ENCODE data around the gene ZDHHC8.

ZDHHC8 gene

DNA sequence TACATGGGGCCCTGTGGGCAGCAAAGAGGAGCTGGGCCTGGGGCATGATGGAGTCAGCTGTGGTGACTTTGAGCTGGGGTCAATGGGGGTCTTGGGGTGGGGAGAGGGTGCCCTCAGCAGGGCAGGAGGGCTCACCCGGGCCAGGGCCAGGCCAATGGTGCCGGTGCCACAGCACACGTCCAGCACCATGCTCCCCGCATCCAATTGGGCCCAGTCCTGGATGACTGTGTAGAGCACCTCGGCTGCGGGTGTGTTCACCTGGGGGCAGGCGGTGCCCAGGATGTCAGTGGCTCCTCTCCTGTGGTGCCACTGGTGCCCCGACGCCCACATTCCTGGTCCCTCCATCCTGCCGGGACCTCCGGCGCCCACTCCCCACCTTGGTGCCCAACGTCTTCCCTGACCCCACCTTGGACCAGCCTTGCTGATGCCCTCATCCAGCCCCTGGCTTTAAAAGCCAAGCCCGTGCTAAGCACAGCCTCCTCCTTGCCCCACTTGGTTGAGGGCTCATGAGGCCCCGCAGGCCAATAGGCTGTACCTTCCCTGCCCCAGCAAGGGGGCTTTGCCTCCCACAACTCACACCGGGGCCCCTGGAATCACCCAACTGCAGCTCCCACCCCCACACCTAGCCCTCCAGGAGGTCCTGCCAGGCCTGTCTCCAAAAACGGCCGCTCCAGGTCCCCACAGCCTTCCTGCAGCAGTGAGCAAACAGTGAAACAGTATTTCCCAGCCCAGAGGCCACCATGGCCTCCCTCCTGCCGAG is 17.9 kb upstream of the ZDHHC8 start:
- in situ Hi-C loops (cut with MboI; ENCODE audit: low sequenced_read_pairs) = no loop called here

DNA sequence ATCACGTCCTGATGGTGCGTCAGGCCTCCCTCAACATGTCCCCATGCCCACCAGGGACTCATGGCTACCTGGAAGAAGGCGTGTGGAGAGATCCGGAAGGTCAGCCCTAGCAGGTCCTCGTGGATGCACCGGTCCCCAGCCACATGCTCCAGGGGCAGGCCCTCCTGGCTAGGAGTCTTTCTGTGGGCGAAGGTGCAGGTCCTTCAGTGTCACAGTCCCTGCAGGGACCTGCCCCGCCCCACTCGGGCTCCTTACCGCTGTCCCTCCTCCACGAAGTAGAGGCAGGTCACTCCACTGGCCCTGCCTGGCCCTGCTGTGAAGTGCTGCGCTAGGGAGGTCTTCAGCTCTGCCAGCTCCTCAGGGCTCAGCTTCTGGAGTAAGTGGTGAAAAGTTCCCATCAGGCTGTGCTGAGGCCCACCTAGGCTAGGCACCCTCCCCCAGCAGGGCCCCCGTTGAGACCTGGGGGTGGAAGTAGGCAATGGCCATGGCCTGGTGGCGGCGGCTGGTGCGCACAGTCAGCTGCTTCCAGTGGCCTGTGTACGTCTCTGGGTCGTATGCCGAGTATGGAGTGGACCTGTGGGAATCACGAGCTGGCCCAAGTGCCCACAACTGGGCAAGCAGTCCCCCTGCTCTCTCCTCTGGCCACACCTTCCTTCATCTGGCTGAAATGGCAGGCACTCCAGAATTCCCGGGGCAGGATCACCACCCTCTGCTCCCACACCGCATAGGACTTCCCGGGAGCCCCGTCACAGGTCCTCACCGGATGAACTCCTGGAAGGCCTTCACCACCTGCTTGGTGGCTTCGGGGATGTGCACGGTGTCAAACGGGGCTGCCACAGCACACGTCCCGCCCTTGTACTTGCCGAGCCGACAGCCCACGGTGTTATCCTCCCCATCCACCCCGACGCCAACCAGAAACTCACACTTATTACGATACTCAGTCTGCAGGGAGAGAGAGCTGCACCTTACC is 16.8 kb upstream of the ZDHHC8 start:
- in situ Hi-C loops (cut with MboI; ENCODE audit: low sequenced_read_pairs) = no loop called here

DNA sequence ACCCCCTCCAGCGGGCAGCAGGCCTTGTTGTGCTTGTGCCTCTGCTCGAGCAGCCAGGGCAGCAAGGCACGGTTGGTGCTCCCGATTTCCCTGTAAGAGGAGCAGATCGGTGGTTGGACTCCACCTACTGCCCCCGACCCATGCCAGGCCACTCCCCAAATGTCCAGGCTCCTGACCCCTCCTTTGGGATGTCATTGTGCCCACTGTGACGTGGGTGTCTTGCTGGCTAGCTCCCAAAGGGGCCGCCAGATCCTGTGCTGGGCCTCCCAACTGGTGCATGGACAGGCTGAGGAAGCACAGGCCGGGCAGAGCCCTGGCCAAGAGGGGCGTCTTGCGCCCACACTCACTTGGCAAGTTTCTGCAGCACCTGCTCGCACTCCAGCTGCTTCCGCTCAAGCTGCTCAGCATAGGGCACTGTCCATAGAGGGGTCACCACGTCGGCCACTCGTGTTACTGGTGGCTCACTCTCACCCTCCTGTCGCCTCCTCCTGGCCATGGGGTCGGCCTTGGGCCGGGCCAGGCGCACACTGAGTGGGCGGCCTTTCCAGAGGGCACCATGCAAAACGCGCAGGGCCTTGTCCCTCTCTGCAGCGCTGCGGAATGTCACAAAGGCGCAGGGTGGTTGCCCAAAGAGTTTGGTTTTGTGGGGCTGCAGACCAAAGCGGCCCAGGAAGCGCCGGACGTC is 15.8 kb upstream of the ZDHHC8 start, which contains the start of gene RANBP1:
RANBP1 (plus strand) TSS at position 414 of the 685 bp plus-strand sequence; CDS start at position 495, 81 bp downstream.
- in situ Hi-C loops (cut with MboI; ENCODE audit: low sequenced_read_pairs) = no loop called here

DNA sequence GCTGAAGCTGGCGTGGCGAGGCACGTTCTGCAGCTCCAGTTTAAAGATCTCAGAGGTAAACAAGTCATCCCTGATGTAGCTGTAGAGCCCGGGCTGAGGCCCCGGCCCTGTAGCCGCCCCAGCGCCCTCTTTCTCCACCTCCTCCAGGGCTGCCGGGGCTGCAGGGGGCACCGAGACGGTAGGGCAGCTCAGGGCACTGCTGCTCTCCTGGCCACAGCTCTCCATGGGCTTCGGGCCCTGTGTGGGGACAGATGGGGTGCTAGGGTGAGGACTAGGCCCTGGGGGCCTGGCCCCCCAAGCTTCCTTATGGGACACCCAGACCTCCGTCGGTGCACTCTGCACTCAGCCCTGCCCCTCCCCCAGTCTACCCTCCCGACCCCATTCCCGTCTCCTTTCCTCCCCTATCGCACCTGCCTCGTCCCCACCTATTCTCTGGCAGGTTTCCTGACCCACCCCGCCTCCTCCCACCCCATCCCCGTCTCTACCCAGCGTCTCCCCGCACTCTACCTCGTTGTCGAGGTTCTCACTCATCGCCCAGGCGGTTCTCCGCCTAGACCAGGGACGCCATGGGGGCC is 15.1 kb upstream of the ZDHHC8 start:
- in situ Hi-C loops (cut with MboI; ENCODE audit: low sequenced_read_pairs) = no loop called here

DNA sequence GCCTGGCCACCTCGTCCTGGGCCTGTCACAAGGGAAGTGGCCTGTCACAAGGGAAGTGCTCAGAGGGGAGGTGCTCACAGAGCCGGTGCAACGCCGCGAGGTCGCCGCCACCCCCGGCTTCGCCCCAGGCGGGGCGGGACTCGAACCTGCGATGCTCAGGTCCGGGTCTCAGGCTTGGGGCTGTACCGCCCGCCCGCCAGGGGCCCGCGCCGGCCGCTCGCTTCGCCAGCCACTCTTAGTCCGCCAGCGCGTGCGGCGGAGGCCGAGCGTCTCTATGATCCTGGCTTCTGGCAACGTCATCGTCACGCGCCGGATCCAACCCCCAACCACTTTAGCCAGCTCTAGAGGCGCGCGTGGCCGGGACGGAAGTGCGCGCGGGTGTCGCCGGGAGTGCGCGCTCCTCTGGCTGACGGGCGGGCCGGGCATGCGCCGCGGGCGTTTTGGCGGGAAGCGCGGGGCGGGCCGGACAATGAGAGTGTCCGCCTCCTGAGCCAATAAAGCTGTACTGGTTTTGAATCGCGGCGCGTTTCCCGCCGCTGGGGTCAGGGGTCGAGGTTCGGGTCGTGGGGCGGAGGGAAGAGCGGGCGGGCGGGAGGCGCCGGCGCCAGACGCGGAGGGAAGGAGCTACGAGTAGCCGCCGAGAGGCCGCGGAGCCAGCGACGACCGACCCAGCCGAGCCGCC is 14.5 kb upstream of the ZDHHC8 start, which contains the start of gene TRMT2A:
TRMT2A (minus strand) TSS at position 276 of the 682 bp plus-strand sequence. CDS start 320 bp downstream, outside the sequence.
- in situ Hi-C loops (cut with MboI; ENCODE audit: low sequenced_read_pairs) = no loop called here

- in situ Hi-C loops (cut with MboI; ENCODE audit: low sequenced_read_pairs) = no loop called here
These were observed 13.8 kb upstream of the ZDHHC8 start for GRCh38 chr22:20117633-20118299.

DNA sequence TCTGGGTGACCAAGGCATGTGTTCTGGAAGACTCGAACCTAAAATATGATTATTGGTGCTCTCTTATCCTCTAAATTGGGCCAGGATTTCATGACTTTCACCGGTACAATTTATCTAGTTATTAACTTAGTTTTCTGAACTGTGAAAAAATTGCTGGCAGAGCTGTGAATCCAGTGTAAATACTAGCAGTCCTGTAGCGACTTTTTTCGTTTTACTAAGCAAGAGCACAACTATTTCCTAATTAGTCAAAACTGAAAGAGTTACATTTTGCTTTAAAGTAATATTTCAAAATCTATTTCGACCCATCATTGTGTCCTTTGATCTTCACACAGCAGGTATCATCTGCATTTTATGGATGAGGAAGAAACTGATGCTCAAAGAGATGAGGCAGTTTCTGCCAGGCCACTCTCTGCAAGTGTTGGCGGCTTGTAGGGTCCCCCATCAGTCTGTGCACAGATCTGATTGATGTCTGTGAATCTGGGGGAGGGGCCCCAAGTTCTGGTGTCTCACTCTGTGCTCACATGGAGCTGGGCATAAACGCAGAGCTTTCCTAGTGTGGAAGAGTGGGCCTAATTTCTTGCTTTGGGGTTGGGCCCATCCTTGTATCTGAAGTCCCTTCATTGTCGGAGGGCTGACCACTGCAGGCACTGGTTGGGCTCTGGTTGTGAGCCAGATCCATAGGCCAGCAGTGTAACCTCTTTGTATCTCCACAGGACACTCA is 13.1 kb upstream of the ZDHHC8 start:
- in situ Hi-C loops (cut with MboI; ENCODE audit: low sequenced_read_pairs) = no loop called here

DNA sequence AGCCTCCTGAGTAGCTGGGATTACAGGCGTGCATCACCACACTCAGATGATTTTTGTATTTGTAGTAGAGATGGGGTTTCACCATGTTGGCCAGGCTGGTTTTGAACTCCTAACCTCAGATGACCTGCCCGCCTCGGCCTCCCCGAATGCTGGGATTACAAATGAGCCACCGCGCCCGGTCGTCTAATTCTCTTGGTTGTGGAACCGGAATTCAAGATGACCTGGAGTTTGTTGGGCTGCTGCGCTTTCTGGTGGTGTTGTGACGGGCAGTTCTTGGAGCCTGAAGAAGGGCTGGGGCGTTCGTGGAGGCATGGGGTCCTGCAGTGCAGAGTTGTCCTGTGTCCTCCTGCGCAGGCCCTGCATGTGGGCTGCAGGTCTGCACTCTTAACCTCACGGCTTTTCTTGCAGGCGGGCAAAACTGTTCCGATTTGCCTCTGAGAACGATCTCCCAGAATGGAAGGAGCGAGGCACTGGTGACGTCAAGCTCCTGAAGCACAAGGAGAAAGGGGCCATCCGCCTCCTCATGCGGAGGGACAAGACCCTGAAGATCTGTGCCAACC is 9.7 kb upstream of the ZDHHC8 start:
- in situ Hi-C loops (cut with MboI; ENCODE audit: low sequenced_read_pairs) = no loop called here

DNA sequence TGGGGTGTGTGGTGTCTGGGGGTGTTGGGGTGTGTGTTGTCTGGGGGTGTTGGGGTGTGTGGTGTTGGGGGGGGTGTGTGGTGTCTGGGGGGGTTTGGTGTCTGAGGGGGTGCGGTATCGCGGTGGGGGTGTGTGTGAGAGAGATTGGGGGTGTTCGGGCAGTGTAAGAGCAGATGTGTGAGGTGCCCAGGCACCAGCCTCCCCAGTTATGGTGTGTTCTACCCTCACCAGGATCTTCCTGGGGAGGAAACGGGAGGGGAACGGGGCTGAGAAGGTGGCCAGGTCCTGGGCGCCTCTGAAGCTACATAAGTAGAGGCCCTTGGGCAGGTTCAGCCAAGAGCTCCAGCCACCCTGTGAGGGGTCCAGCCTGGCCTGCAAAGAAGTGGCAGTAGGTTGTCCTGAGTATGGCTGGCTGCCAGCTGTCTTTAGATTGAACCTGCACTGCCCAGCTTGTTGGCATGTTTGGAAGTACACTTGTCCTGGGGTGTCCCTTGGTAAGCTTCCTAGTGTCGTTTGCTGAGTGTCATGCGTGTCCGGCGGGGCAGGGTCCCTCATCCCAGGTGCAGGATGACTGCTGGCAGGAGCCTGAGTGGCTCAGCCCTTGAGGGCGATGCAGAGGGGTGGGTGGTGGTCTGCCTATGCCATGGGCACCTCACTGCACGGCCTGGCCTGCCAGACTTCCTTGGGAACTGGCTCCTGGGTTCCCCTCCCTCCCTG is 8.1 kb upstream of the ZDHHC8 start:
- in situ Hi-C loops (cut with MboI; ENCODE audit: low sequenced_read_pairs) = no loop called here

DNA sequence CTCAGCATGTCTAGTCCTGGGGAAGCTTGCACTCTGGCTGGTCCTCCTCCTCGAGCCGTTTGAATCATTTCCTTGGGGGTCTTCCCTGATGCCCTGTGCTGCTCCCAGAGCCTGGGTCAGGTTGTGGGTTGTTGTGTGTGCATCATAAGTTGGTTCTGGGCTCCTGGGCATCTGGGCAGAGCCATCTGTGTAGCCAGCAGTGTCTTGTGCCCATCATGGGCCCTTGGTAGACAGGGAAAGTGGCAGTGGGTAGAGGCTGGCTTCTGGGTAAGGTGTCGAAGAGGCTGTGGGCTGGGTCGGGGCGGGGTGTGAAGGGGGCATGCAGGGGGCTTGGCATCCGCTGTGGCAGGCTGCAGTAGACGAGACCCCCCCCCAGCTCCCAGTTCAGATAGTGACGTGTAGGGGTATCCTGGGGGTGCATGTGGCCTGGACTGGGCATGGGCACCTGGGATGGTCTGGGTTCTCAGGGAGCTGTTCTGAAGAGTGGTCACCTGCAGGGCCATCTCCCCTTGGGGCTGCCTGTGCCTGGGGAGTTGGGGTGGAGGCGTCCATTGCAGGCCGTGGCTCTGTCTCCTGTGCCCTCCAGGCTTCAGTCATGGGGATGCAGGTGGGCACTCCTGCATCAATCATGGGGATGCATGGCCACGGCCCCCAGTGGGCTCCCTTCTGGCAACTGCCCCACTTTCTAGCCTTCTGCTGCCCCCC is 7.4 kb upstream of the ZDHHC8 start:
- in situ Hi-C loops (cut with MboI; ENCODE audit: low sequenced_read_pairs) = no loop called here

GRCh38 chr22:20125201-20126174 is 6.1 kb upstream of the ZDHHC8 start:
- in situ Hi-C loops (cut with MboI; ENCODE audit: low sequenced_read_pairs) = no loop called here

DNA sequence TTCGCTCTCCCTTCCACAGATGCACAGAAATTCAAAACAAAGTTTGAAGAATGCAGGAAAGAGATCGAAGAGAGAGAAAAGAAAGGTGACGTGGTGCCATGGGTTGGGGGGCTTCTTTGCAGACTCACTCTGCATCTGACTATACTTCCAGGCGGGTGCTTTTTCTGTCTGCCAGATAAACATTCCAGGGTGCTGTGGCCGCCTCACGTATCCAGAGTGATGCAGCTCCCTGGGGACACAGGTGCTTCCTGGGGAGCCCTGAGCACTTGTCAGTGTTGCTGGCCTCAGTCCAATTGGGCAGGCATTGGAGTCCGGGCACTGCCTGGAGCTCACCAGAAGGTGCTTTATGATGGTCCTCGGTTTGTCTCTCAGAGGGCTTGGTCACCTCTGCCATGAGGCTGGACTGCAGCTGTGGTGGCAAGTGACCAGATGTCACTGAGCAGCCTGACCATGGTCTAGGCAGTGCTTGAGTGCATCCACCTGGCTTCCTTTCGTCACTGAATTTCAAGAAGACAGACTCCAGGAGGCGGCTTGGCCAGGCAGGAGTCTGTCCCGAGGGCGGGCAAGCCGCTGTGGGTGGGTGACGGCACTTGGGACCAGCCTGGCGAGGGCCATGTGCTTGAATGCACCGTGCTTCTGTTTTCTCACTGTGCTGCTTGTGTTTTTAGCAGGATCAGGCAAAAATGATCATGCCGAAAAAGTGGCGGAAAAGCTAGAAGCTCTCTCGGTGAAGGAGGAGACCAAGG is 5.1 kb upstream of the ZDHHC8 start:
- in situ Hi-C loops (cut with MboI; ENCODE audit: low sequenced_read_pairs) = no loop called here

DNA sequence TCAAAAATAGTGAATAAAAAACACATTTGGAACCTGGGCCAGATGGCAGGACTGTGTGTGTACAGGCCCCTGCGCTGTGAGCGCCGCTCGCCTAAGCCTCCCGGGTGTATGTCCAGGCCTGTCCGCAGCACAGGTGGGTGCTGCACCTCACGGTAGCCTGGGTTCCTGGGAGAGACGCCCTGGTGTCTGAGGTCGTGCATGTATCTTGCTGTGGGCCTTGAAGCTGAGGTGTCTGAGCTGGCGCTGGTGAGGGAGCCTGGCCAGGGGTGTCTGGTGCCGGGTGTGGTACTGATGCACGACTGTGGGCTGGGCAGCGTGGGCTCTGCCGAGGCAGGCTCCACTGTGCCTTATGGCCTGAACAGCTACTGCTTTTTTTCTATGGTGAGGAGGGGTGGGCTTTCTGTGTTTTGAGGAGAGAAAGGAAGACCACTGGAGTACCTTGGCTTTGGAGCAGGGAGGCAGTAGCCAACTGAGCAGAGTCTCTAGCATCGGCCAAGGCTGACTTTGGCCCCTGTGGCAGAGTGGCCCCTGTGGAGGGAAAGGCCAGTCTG is 4.2 kb upstream of the ZDHHC8 start:
- in situ Hi-C loops (cut with MboI; ENCODE audit: low sequenced_read_pairs) = no loop called here

DNA sequence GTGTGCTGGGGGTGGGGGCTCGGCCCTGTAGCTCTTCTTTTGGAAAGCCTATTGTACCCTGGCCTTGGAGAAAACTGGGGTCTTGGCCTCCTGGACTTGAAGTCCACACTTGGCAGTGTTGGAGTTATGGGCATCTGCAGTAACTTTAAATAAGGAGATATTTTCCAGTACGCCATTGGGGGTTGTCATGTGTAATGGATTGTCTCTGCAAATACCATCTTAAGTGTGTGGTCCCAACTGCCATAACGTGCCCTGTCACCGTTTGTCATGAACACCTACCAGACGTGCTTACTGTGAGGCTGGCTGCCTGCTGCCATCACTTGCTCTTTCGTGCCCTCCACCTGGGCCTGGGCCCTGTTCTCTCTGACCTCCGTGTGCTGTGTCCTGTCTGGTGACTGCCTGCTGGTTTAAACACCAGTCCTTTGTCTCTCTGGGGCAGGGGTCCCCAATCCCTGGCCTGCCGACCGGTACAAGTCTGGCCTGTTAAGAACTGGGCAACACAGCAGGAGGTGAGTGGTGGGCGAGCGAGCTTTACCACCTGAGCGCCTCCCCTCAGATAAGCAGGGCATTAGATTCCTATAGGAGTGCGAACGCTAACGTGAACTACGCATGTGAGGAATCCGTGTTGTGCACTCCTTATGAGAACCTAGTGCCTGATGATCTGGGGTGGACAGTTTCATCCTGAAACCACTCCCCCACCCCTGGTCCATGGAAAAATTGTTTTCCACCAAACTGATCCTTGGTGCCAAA is 3.6 kb upstream of the ZDHHC8 start:
- in situ Hi-C loops (cut with MboI; ENCODE audit: low sequenced_read_pairs) = no loop called here

GRCh38 chr22:20128619-20128901 is 3.0 kb upstream of the ZDHHC8 start:
- in situ Hi-C loops (cut with MboI; ENCODE audit: low sequenced_read_pairs) = no loop called here
